Caco-2 (cell line): ENCODE results near the gene SRRM2. TPM values are rescaled to one million over a fixed set of nuclear protein-coding genes. Genes with fewer than 3 reads are reported as not detected.

ENCODE experiments used
- BruUV-seq: library from RNA; stranded (reverse); fragments of 400-500 nt; replicated peaks from 2 replicates; lab custom pipeline; 2021; lab: Mats Ljungman, UMichigan
- CTCF ChIA-PET: fragments of 300-600 bp; sonication (Branson Sonifier 250); formaldehyde crosslinking; loops from one replicate; lab custom pipeline; 2022; ENCODE audit warnings: antibody characterized with exemption; lab: Charles Lee
- POLR2A ChIA-PET: fragments of 300-600 bp; sonication (Branson Sonifier 250); formaldehyde crosslinking; loops from one replicate; lab custom pipeline; 2022; ENCODE audit warnings: antibody characterized with exemption; lab: Charles Lee
- DNase-seq, 2 experiments: peaks; one replicate each; pipeline versions ENCODE4 v3.0.0 to v3.0.0-alpha.2; 2020 to 2022
- H3K27me3 ChIP-seq: replicated peaks from 2 replicates; pipeline ENCODE4 v1.6.0; 2011; ENCODE audit warnings: low read length; ENCODE audit not compliant: control insufficient read depth, insufficient read depth
- H3K36me3 ChIP-seq: 2 replicates; pipeline ENCODE4 v1.5.1; 2011; ENCODE audit warnings: low read length; ENCODE audit not compliant: control insufficient read depth, insufficient read depth
- H3K4me1 ChIP-seq: fragments of 250-450 bp; sonication (Bioruptor Pico); 2 replicates; pipeline ENCODE4 v1.5.1; 2020; ENCODE audit warnings: mild to moderate bottlenecking
- H3K4me3 ChIP-seq: 2 replicates; pipeline ENCODE4 v1.5.1; 2011; ENCODE audit warnings: low read depth, mild to moderate bottlenecking, control low read depth, low read length
- H3K9me3 ChIP-seq: fragments of 250-450 bp; sonication (Bioruptor Pico); 2 replicates; pipeline ENCODE4 v1.5.1; 2020; ENCODE audit warnings: mild to moderate bottlenecking, moderate library complexity
- H3K27ac Mint-ChIP-seq: one replicate; pipeline ENCODE4 v1.8.0; 2022; ENCODE audit warnings: mixed read lengths; ENCODE audit not compliant: unreplicated experiment
- H3K27me3 Mint-ChIP-seq: one replicate; pipeline ENCODE4 v1.8.0; 2022; ENCODE audit warnings: mixed read lengths; ENCODE audit not compliant: insufficient read depth, unreplicated experiment
- H3K36me3 Mint-ChIP-seq: one replicate; pipeline ENCODE4 v1.8.0; 2022; ENCODE audit warnings: mild to moderate bottlenecking, mixed read lengths; ENCODE audit not compliant: insufficient read depth, unreplicated experiment
- H3K4me1 Mint-ChIP-seq: one replicate; pipeline ENCODE4 v1.8.0; 2022; ENCODE audit warnings: low read depth, mixed read lengths; ENCODE audit not compliant: unreplicated experiment
- H3K4me3 Mint-ChIP-seq: one replicate; pipeline ENCODE4 v1.8.0; 2022; ENCODE audit warnings: mild to moderate bottlenecking, moderate library complexity, mixed read lengths; ENCODE audit not compliant: unreplicated experiment
- H3K9me3 Mint-ChIP-seq: one replicate; pipeline ENCODE4 v1.8.0; 2022; ENCODE audit warnings: mixed read lengths; ENCODE audit not compliant: unreplicated experiment
- intact Hi-C: fragments of 100-400 bp; cut with micrococcal nuclease; formaldehyde crosslinking; loops from one replicate; pipeline ENCODE4 v1.10.0; 2022; ENCODE audit not compliant: unreplicated experiment
- total RNA-seq: library from RNA; stranded (reverse); gene quantifications from 2 replicates; pipeline ENCODE4 v1.2.3, GENCODE V29; 2022
- TF ChIP-seq, protein P1 (sequence below), 2 experiments: fragments of 200-600 bp in 1 of 2; IDR thresholded peaks; 1 replicate in 1 of 2; 2 replicates in 1 of 2; pipeline versions ENCODE4 v1.5.1 to v1.8.0; 2011 to 2022; ENCODE audit warnings: antibody characterized with exemption in 1 of 2, control low read depth in 1 of 2, inconsistent platforms in 1 of 2, low read depth in 1 of 2, low read length in 1 of 2, mild to moderate bottlenecking in 1 of 2, moderate library complexity in 1 of 2; ENCODE audit not compliant: insufficient read depth in 1 of 2, severe bottlenecking in 1 of 2, unreplicated experiment in 1 of 2

Gene SRRM2
- total RNA-seq, 1 experiment from 2014 or later, result 332 TPM

DNA sequence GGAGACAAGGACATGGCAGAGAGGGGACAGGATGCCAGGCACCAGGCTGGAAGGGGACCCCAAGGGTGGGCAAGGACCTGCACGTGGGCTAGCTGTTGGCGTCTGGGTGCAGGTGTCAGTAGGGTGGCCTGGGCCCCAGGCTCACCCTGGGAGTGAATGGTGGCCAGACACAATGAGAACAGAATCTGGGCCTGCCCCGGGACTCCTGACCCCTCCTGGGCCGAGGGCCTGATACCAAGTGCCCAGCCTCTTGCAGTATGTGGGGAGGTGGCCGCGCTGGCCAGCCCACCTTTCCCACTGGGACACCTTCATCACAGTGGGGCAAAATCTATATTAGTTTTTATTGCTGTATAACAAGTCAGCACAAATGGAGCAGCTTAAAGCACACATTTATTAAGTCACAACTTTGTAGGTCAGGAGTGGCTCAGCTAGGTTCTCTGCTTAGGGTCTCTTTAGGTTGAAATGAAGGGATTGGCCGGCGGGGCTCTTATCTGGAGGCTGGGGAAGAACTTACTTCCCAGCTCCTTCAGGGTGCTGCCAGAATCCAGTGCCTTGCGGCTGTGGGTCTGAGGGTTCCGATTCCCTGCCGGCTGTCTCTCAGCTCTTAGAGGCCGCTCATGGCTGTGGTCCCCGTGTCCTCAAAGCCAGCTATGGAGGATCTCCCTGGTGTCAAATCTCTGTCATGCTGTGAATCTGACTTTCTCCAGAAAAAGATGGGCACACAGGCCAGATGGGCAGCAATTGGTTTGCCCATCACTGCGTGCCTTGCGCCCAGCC lies 31.3 kb downstream of the SRRM2 start:
- no peak for DNase-seq
- intact Hi-C loops, result loop anchor here (1.0 to 2.0 kb wide), 2 partner anchors 39 to 85 kb away; no protein-coding TSS in a partner anchor
- no peaks in the 10 kb centered on the region for H3K36me3 ChIP-seq
- Mint-ChIP-seq H3K27ac (peak overlapping the region; percentile 59), H3K4me3 (no peak overlapping the region), H3K27me3 (no peaks in the 10 kb centered on the region), H3K36me3 (no peaks in the 10 kb centered on the region), H3K4me1 (peaks cover 6% of the 10 kb centered on the region), H3K9me3 (no peaks in the 10 kb centered on the region)
- ChIA-PET CTCF (interaction anchor here (0.6 to 1.0 kb wide), 2 partner anchors 38 to 46 kb away, joined by 3 to 4 read pairs; partner anchors contain the start of gene ZG16B), POLR2A (no interaction called here)
- BruUV-seq, result no TSS peak
- TF ChIP-seq, protein P1, sequence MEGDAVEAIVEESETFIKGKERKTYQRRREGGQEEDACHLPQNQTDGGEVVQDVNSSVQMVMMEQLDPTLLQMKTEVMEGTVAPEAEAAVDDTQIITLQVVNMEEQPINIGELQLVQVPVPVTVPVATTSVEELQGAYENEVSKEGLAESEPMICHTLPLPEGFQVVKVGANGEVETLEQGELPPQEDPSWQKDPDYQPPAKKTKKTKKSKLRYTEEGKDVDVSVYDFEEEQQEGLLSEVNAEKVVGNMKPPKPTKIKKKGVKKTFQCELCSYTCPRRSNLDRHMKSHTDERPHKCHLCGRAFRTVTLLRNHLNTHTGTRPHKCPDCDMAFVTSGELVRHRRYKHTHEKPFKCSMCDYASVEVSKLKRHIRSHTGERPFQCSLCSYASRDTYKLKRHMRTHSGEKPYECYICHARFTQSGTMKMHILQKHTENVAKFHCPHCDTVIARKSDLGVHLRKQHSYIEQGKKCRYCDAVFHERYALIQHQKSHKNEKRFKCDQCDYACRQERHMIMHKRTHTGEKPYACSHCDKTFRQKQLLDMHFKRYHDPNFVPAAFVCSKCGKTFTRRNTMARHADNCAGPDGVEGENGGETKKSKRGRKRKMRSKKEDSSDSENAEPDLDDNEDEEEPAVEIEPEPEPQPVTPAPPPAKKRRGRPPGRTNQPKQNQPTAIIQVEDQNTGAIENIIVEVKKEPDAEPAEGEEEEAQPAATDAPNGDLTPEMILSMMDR (IDR thresholded peaks at IDR 0.05; ENCODE audit: insufficient read depth in 1 of 2, low read depth in 1 of 2, low read length in 1 of 2, severe bottlenecking in 1 of 2, unreplicated experiment in 1 of 2), result no peak
- no peak overlapping the region for H3K4me3 ChIP-seq
- H3K9me3 ChIP-seq, result no peaks in the 10 kb centered on the region
- no peaks in the 10 kb centered on the region for H3K27me3 ChIP-seq
- H3K4me1 ChIP-seq, result peaks cover 3% of the 10 kb centered on the region

GRCh38 chr16:2784358-2785100 lies 32.1 kb downstream of the SRRM2 start:
- DNase-seq, result no peak
- no peaks in the 10 kb centered on the region for H3K4me1 ChIP-seq
- BruUV-seq, result no TSS peak
- H3K9me3 Mint-ChIP-seq, result no peaks in the 10 kb centered on the region
- no peaks in the 10 kb centered on the region for H3K27me3 ChIP-seq
- CTCF ChIA-PET, result interaction anchor here (0.6 to 1.0 kb wide), 3 partner anchors 37 to 45 kb away, joined by 3 to 5 read pairs (median 4); partner anchors contain the start of gene ZG16B
- H3K4me3 Mint-ChIP-seq, result no peak overlapping the region
- H3K9me3 ChIP-seq, result no peaks in the 10 kb centered on the region
- H3K36me3 ChIP-seq, result no peaks in the 10 kb centered on the region
- POLR2A ChIA-PET, result no interaction called here
- intact Hi-C loops, result no loop called here
- H3K36me3 Mint-ChIP-seq, result no peaks in the 10 kb centered on the region
- H3K4me1 Mint-ChIP-seq, result peaks cover 6% of the 10 kb centered on the region
- H3K4me3 ChIP-seq, result no peak overlapping the region
- H3K27me3 Mint-ChIP-seq, result no peaks in the 10 kb centered on the region
- TF ChIP-seq, protein P1 (IDR thresholded peaks at IDR 0.05; ENCODE audit: insufficient read depth in 1 of 2, low read depth in 1 of 2, low read length in 1 of 2, severe bottlenecking in 1 of 2, unreplicated experiment in 1 of 2), result no peak
- H3K27ac Mint-ChIP-seq, result no peak overlapping the region
